HG03159 (cell line): ENCODE results near the gene C4orf50.

Source experiments
- ATAC-seq: cut with Tn5 transposase; IDR thresholded peaks from one replicate; pipeline ENCODE4 v1.9.1; 2021; ENCODE audit warnings: mild to moderate bottlenecking, moderate library complexity; ENCODE audit not compliant: unreplicated experiment

Gene C4orf50

GRCh38 chr4:6018331-6018730, at the start of gene C4orf50:
Gene C4orf50, minus strand, starts transcription at chr4:6018431.
- no peak for ATAC-seq

DNA sequence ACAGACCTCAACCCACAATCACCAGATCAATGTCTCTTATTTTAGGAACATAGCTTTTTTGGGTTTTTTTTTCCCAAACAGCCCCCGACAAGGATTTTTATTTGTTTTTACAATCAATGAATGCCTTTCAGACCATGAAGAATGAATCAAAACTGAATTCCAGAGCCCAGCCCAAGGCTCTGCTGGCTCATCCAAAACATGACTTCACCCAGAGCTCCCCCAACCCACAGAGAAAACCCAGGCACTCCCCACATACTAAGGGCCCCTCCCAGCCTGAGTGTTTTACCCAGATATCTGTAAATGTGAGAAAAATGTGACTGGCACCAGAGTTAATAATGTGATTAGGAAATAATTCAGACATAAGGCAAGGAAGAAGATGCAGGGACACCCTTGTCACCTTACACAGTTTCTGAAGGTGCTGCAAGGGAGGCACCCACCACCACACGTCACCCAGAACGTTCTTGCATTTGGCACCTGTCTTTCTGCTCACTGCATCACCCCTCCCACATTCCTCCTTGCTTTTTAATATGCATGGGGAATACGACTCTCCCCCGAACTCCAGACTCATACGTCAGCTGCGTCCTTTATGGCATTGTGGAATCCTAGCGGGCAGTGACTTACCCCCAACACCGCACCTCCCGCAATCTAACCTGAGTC, 47.8 kb upstream of the C4orf50 start:
- no peak for ATAC-seq

DNA sequence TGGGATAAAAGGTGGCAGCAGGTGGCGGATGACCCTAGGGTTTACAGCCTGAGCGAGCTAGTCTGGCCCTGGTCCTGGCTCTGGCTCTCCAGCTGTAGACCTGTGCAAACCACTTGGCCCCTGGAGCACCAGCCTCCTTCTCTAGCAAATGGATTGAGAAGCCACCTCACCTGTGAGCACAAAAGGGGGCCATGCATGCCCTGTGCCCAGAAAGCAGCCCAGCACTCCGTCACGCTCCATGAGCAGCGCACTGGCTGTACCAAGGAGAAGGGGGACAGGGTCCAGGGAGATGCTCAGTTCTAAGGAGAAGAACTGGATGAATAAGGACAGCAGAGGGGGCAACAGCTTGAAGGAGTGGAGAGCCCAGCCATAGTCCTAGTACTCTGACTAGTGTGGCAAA, 46.9 kb upstream of the C4orf50 start:
- ATAC-seq = no peak

GRCh38 chr4:6064383-6064782, 46.2 kb upstream of the C4orf50 start:
- no peak for ATAC-seq

GRCh38 chr4:6063684-6064083, 45.5 kb upstream of the C4orf50 start:
- ATAC-seq = no peak

- ATAC-seq = no peak
Observed at GRCh38 chr4:6062133-6062532, 43.9 kb upstream of the C4orf50 start.

GRCh38 chr4:6059375-6059805, 41.2 kb upstream of the C4orf50 start:
- no peak for ATAC-seq

DNA sequence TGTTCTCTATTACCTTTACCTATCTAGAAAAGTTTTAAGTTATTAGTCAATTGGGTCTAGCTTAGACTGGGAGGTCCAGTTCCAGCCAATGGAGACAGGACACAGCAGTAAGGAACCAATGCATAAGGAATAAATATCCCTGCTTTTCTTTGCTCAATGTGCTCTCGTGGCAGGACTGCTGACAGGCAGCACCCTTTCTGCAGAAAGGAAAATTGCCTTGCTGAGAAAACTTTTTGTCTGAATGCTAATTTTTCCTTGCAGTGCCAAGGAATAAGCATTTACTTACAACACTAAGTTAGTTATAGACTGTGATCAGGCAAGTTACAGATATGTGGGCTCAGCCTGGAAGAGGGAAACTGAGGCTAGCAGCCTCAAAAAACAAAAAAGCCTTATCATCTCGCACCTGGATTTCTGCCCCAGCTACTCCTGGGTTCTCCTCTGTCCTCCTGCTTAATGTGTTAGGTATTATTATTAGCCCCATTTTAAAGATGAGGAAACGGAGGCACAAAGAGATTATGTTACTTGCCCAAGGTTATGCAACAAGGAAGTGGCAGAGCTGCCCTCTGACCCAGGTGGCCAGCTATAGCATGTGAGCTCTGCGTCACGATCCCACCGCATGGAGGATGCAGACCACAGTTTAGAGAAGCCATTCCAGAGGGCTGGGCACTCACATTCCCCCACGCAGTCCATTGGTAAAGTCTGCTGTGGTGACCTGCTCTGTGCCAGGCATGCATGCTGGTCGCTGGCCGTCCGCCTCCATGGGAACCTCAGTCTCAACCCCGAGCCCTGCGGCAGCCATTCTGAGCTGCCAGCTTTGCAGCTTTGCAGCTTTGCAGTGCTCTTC, 40.5 kb upstream of the C4orf50 start:
- no peak for ATAC-seq

- ATAC-seq = no peak
Observed at GRCh38 chr4:6056976-6057766, 38.9 kb upstream of the C4orf50 start.

DNA sequence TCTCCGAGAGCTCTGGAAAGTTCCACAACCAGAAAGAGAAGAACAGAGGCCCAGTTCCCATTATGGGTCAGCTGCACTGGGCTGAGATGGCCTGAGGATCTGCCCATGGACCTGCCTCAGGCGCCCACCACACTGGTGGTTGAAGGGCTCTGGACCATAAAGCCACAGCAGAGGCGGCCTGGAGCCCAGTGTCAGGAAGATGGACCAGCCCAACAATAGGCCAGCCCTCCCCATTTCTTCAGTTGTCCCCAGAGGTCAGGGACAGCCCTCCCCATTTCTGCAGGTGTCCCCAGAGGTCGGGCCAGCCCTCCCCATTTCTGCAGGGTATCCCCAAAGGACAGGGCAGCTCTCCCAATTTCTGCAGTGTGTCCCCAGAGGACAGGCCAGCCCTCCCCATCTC, 37.2 kb upstream of the C4orf50 start:
- ATAC-seq = no peak

GRCh38 chr4:6055030-6055429, 36.8 kb upstream of the C4orf50 start:
- no peak for ATAC-seq

GRCh38 chr4:6054162-6054922, 36.1 kb upstream of the C4orf50 start:
- ATAC-seq = no peak

DNA sequence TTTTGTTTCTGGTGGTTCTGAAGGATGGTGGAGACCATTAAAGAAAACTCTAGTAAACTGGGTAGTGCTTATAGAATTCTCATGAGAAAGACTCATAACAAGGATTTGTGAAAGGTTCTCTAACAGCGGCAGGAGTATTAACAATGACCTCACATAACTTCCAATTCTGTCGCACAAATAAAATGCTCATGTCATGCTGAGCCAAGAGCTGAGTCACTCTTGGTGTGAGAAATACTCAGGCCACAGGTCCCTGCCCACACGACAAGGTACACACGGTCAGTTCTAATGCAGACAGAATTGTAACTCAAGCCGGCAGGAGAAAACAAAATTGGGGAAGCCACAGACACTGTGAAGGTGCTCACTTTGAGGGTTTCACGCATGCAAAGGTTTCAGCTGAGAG, 34.4 kb upstream of the C4orf50 start:
- ATAC-seq = no peak

DNA sequence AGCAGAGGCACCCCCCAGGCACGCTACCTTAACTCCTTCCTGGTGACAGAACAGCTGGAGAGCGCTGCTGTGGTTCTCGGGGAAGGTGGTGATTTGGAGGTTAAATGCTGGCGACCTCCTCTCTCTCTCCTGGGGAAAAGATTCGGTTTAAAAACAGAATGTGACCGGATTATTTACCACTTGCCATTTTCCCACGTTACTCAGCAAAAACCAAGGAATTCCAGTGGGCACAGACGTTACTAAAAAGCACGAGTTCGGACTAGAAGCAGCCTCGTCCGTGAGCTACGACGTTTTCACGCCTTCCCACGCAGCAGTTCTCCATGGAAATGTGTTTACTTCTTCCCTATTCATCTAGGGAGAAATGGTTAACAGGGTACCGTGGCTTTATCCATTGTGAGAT, 32.3 kb upstream of the C4orf50 start:
- no peak for ATAC-seq

DNA sequence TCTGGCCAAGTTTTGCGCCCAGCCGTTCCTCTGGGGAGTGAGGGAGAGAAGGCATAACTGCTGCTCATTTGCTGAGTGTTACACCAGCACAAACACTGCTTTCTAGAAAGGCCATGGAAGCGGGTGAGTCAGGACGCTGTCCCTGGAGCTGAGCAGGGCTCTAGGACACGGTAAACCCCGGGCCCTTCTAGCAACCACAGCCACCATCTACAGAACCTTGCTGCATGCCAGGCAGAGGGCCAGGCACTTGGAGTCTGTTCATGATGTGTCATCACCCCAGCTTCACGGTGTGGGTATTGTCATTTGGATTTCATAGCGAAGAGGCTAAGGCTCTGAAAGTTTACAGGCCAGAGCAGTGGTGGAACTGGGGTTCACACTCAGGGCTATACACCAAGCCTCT, 31.8 kb upstream of the C4orf50 start:
- ATAC-seq = no peak

DNA sequence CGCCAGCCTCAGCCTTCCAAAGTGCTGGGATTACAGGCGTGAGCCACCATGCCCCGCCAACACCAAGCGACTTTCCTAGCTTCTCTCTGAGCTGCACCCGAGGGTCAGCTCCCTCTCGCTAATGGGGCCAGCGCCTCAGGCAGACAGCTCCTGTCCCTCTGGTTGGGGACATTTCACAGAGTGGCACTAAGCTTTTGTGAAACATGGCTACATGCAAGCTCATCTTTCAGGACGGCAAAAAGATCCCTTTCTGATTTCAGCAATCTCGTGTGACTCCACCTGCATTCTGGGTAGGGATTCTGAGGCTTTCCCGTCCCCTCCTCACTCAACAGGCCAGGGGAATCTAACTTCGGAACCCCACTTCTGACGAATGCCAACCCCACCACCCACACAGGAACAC, 31.0 kb upstream of the C4orf50 start:
- no peak for ATAC-seq

- ATAC-seq = no peak
Observed at GRCh38 chr4:6048537-6048936, 30.3 kb upstream of the C4orf50 start.

GRCh38 chr4:6047130-6047673, 29.0 kb upstream of the C4orf50 start:
- no peak for ATAC-seq

DNA sequence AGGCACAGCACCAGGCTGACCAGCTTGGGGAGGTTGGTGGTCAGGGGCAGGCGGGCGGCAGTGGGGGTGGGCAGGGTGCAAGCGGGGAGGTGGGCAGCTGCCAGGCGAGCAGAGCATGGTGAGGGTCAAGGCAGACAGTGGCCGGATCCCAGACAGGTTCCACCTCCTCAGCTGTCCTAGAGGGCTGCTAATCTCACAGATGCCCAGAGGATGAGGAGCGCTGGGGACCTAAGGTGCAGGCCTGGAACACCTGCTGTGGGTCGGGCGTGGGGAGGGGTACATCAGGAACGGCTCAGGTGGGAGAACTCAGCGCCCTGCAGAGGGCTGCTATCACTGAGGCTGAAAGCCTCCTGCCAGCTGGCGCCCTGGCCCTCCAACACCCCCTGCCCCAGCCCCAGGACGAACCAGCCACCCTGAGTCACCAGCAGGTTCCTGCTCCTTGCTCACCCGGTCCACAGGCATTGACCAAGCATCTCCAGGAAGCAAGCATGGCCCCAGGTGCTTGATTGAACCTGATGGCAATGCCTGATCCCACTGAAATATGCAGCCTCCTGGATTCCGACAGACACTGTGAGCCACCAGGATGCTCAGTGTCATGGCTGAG, 28.4 kb upstream of the C4orf50 start:
- ATAC-seq = no peak

- ATAC-seq = no peak
Observed at GRCh38 chr4:6044805-6045204, 26.6 kb upstream of the C4orf50 start.
